Glomerular endothelial cell (primary cell): ENCODE results near the gene KCNH1. TPM values are rescaled to one million over a fixed set of nuclear protein-coding genes. Genes with fewer than 3 reads are reported as not detected.
"Not testable (repeated sequence)": the region's sequence is repeated elsewhere in the genome, so short reads cannot be mapped to it uniquely, and the experiment has no call there.

Experiments used
- DNase-seq: peaks from one replicate; pipeline ENCODE4 v3.0.0-alpha.2; 2011; ENCODE audit warnings: low read depth, low spot score; ENCODE audit errors: extremely low read depth
- total RNA-seq: library from RNA; depleted of rRNA; stranded (reverse); fragments of >200 nt; gene quantifications from 2 replicates; pipeline ENCODE4 v1.2.3, GENCODE V29; 2015

Gene KCNH1
- total RNA-seq, 1 donor from 2014 or later = 0.06 TPM

DNA sequence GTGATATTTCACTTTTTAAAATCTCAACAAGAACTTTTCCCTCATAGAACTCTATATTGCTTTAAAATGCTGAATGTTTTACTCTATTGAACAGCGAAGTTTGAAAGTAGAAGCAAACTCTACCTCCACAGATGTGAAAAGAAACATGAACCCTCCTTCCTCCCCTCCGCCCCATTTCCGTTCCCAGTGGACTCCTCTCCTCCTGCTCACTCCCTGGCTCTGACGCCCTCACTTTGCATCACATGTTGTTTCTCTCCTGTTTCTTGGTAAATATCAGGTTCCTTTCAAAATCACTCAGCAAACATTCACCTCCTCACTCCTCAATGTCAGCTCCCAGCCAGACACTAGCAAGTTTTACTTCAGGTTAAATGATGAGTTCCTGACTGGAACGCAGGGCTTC lies 34.6 kb downstream of the KCNH1 start:
- DNase-seq = no peak

DNA sequence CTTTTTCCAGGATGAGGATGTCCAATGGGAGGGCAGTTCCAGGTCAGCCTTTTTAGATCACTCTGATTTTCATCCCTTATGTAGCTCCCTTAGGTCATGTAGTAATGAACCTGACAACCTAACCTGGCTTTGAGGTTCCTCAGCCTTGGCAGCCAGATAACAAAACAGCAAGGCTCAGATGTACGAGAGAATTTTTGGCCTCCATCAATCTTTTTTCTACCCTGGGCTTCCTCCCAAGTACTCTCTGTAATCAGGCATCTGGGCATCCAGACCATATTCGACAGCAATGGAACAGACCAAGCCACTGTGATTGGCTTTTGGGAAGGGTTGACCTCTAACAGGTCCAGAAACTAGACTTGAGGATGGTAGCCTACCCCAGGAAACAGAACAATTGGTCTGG lies 38.6 kb downstream of the KCNH1 start:
- no peak for DNase-seq

DNA sequence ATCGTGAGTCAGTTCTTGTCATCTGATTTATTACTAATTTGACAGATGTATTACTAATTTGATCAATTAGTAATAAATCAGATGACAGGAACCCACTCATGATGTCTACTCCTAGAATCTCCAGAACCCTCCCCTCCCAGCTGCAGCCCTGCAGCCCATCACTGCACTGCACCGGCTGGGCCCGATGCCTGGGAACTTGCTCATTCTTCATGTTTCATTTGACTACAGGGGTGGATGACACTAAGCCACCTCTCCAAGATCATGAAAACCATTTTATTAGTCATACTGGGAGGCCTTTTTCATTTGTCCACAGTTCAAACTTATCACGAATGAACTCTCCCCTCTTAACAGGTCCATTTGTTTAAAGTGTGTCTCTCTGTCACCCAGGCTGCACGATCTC lies 41.0 kb downstream of the KCNH1 start:
- no peak for DNase-seq

DNA sequence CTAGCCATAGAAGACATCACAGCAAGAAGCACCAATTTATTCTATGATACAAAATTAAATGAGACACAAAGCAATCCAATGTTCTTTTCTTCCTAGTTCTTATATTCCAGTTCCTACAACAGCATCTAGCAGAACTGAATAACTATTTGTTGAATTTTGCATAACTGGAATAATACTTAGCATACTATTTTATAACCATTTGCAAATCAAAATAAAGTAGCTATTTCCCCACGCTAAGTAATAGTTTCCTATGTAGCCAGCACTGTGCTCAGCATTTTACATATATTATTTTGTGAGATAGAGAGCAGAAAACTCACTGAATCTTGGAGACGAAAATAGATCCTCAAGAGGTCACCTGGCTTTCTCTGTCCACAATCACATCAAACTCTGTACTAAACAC lies 42.1 kb downstream of the KCNH1 start:
- no peak for DNase-seq

DNA sequence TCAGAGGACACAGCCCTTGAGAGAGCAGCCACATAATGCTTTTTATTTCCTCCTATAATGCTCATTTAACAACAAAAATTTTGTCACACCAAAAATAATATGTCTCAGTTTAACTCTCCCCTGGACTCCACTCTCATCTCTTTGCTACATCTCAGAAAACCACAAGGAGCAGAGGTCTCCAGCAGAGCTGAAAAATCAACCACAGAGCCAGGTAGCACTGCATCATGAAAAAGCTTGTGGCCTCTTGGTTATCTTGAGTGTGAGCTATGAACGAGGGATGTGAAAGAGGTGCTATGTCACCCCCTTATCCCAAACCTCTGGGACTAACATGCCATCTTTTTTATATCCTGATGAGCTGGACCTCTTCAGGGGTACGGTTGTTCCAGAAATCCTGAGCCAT lies 44.4 kb downstream of the KCNH1 start:
- DNase-seq = no peak

DNA sequence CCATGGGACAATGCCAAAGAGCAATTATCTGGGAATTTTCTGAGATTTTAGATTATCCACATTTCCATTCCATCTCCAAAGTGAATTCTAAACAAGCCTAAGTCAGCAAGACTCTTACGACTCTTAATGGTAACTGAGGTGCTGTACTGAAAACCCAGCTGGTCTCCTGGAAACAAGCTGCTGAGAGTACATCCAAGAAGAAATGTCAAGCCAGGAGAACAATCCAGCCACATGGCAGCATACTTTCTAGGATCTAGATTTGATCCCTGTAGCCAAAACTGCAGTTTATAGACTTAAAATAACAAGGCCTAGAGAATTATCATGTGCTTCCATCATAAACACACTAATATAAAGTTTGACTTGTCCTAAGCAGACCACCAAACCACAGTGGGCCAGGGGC lies 45.8 kb downstream of the KCNH1 start:
- DNase-seq = no peak

DNA sequence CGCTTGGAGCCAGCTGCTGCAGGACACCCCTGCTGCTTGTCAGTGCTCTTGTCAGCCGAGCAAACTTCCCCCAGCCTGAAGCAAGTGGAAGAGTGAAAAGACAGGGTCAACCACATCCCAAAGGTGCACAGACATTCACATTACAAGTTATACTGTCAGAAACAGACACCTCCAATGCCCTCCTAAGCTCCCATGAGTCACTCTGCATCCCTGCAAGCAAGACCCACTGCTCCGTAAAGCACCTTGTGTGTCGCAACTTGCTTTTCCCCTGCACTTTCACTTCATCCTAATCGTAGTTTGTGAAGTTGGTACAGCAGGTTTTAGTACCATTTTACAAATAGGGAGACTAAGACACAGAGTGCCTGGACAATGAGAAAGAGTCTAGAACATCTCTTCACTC lies 51.1 kb downstream of the KCNH1 start:
- no peak for DNase-seq

DNA sequence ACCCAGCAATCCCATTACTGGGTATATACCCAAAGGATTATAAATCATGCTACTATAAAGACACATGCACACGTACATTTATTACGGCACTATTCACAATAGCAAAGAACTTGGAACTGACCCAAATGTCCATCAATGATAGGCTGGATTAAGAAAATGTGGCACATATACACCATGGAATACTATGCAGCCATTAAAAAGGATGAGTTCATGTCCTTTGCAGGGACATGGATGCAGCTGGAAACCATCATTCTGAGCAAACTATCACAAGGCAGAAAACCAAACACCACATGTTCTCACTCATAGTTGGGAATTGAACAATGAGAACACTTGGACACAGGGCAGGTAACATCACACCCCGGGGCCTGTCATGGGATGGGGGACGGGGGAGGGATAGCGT lies 52.5 kb downstream of the KCNH1 start:
- DNase-seq = not testable (repeated sequence)

DNA sequence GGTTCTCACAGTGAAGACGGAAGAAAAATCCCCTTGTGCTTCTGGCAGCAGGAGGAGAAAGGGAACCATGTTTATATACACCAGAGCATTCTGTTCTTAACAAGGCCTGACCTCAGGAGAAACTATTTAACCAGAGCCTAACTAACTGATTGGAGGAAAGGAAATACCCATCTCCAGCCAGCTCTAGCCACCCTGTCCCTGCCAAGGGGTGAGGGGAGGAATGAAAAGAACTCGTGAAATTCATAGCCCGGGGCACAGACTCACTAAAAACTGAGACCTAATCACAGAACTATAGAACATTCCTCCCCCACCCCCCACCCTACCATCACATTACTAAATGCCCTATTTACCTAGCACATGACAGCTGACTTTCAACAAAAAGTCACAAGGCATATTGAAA lies 65.0 kb downstream of the KCNH1 start:
- DNase-seq = no peak

DNA sequence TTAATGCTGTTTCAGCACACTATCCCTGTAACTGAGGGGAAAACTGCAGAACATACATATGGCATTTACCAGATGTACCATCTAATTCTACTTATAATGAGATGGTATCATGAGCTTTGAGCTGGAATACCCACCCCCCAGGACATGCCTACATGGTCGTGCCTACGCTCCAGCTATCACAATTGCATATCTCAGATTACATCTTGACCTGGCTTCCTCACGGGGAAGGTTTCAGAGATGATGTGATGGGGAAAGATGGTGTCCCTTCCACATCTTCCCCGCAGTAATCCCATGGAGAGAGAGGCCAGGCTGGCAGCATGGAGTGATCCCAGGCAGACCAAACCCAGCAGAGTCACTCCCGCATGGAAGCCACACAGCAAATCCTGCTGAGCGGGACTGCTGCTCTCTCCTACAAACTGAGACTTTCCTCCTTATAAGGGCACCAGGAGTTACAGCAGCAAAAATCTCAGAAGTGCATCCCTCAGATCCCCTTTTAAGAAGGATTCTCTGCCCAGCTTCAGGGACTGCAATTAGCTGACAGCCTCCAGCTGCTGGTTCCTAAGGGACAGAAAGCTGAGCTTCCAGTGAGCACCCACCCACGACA lies 67.1 kb downstream of the KCNH1 start:
- DNase-seq = no peak

DNA sequence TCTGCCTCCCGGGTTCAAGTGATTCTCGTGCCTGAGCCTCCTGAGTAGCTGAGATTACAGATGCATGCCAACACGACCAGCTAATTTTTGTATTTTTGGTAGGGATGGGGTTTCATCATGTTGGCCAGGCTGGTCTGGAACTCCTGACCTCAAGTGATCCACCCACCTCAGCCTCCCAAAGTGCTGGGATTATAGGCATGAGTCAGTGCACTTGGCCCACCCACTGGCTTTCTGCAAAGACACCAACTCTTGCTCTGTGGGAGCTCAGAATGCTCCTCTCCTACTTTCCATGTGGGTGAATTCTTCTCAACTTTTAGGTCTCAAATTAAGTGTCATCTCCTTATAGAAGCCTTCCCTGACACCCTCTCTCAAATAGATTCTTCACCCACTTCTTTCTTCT lies 92.1 kb downstream of the KCNH1 start:
- DNase-seq = not testable (repeated sequence)

DNA sequence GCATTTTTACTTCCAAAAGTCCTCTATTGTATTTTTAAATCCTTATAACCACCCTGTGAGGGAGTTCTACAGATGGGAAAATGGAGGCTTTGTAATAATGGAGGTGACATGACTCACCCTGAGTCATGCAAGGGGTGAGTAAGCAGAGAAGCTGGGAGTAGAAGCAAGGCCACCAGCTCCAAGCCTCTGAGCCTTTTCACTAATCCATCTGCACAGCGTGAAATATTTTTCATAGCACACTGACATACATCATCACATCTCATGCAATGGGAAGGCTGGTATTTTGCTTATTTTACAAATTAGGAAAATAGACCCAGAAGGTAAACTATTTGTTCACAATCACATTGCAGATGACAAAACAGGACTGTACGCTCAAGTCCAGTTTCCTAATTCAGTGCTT lies 96.9 kb downstream of the KCNH1 start:
- no peak for DNase-seq

DNA sequence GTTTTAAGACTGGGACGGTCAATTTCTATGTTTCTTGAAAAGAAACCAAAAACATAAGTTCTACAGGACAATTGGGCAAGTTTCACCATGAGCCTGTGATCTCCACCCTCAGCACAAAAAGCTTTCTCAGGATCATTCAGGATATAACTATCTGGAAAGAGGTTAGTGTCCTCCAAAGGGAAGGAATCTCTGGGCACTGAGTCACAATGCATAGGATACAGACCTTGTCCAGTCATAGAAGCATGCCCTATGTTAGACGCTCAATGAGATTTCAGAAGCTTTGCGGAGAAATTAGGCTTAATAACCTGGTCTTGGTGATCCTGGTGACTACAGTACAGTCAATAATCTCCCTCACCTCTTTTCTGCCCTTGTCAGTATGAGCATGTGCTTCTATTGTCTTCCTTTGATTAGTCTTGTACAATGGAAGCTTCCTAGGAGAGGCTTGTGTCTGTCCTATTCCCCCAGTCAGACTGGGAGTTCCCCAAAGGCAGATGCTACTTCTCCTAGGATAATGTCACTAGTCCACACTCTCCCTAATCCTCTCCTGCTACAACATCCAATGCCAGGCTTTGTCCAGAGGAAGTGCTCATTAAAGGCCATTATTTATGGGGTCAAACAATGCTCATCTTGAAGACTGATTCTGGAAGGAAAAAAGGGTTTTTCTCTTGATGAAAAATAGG lies 97.4 kb downstream of the KCNH1 start:
- DNase-seq = no peak

DNA sequence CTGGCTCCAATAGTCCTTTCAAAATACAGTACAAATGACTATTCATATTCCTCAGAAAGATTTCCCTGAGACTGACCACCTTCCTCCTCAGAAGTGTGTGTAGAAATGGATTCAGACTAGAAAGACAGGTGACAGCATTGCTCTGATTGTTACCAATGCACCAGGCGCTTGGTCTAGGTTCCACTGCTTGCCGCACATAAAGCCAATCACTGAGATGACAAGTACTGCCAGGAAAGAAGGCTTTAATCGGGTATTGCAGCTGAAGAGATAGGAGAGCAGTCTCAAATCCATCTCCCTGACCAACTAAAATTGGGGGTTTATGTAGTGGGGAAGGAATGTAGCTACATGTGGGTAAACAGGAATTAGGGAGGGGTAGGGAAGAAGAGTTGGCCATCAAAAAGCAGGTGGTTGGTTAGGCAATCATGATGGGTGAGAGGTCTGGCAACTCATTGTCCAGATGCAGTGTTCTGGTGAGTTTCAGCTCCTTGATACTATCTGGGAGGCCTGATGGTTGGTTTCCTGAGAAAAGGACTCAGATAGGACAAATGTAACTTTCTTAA lies 98.0 kb downstream of the KCNH1 start:
- no peak for DNase-seq

DNA sequence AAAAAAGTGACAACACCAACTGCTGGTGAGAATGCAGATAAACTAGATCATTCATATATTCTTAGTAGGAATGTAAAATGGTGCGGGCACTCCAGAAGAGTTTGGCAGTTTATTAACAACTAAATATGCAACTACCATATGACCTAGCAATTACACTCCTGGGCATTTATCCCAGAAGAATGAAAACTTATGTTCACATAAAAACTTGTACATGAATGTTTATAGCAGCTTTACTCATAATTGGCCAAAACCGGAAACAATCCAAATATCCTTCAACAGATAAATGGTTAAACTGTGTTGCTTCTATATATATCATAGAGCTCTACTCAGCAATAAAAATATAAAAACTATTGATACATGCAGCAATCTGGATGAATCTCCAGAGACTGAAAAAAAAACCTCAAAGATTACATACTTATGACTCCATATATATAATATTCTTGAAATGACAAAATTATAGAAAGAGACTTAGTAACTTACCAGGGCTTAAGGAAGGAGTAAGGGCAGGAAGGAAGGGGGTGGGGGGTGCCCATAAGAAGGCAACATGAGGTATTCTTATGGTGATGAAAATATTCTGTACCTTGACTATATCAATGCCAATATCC lies 99.9 kb downstream of the KCNH1 start:
- DNase-seq = no peak

DNA sequence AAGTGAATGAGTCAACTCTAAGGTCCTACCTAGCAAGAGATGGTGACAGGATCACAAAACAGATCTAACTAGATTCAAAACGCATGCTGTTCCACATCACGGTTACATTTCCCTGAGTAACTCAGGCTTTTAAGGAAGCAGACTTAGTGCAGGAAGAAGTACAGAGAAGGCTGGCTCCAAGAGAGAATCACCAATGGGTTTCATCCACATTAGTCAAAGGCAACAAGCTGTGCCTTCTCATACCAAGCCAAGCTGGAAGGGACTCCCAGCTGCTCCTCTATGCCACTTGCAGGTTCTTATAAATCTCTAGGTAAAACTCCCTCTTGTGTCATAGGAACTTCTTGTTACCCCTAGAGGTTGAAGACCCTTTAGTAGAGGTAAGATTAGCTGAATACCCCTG lies 109.0 kb downstream of the KCNH1 start:
- no peak for DNase-seq

DNA sequence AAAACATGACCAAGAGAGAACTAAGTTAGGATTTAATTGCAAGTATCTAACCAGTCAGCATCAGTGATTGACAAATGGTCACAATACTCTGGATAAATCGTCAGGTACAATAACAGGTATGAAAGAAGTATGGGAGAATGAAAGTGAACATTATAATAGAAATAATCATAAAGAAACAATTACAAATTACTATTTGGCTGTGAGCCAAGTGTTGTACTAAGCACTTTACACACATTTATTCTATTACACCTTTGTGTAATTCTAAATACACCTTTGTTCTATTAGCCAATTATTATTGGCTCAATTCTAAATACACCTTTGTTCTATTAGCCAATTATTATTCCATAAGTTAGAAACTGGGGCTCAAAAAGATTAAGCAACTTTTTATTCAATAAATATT lies 114.7 kb downstream of the KCNH1 start:
- no peak for DNase-seq

DNA sequence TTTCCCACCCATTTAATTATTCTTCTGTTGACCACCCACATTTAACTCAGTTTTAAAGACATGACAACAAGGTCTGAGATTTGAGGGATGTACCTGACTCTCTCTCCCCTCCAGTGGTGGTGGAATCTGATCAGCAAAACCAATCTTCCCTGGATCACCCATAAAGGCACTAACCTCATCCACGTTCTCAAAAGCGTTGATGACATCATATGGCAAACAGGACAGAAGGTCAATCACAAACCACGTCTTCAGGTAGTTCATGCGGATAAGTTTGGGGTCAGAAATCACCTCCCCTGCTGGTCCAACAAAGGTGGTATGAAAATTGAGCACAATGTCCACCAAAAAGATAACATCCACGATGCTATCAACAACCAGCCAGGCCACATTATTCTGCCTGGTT lies 115.3 kb downstream of the KCNH1 start:
- no peak for DNase-seq

DNA sequence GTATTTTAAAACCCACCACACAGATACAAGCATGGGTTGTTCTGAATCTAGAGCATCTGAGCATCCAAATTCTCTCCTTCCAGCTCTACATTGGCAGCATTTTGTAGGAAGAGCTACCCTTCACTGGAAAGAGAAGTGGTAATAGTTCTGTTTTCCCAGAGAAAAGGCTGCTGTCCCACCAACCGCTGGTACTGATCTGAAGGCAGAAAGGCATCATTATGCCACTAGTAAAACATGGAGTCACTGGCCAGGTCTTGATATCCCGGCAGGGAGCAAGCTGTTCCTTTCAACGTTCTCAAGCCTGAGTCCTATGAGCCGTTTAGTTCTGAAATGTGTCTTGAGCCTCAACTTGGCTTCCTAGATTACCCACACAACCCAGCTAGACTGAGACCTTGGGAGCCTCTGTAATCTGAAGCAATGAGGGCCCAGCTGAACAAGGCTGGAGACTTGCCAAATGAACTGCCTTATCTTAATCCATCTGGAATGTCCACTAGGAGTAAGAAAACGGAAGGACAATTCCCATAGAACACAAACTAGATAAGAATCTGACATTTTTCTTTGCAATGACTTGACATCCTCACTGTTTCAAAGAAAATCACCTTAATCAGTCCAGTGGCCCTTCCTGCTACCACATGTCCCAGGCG lies 116.8 kb downstream of the KCNH1 start:
- DNase-seq = no peak

DNA sequence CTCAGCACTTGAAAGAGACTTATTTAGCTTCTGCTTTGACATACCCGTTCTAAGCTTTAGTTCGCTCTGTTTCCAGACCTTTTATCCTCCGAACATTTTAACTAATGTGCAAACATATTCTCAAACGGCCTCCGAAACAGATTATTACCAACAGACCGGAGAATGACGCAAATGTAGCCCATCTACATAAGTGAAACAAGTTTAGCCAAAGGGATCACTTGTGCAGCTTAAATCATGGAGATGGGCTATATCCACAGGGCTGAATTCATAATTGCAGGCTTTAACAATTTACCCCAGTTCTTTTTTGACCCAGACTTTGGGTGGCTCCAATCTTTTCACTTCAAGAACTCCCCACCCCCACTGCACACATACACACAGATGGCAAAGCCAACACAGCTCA lies 119.7 kb downstream of the KCNH1 start:
- DNase-seq = no peak

DNA sequence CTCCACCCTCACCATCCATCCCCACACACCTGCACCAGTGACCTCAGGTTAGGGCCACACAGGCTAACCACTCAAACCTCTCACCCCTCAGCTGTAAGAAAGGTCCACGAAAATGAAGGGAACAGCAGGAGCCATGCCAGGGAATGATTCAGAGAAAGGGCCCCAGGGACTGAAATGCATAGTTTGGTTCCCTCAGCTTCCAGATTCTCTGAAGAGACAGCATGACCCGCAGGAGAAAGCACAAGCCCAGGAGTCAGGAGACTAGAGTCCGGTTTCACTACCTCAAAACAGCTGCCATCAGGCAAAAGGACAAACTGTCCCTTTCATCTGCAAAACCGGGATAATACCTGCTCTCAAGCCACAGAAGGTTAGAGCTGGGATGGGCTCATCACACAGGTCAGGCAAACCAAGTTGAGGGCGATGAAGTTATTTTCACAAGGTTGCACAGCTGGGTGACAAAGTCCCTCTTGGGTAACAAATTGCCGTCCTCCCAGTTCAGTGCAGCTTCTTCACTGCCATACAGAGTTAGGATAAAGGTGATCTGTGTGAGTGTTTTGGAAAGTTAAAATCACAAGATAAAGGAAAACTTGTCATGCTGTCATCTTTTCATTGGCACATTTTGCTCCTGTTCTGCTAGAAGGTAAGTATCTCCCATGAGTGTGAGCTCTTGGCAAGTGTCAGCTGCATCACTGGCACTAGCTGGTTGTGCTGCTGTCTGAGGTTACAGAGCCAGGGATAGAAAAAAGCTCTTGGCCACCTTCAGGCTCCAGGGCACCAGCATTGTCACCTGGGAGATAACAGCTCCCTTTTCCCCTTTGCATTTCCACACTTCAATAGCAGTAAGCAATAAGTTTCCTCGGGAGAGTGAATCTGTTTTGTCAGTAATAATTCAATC lies 120.4 kb downstream of the KCNH1 start:
- DNase-seq = no peak
